Right kidney (tissue), 1 donor: ENCODE results near the gene CSMD2.

Experiments used
- DNase-seq: peaks from one replicate; pipeline ENCODE4 v3.0.0-alpha.2; 2016

The CSMD2 gene

GRCh38 chr1:33680281-33680840, 484.7 kb downstream of the CSMD2 start:
- DNase-seq = no peak

- DNase-seq = no peak
These were observed 494.5 kb downstream of the CSMD2 start for GRCh38 chr1:33670567-33670966.

DNA sequence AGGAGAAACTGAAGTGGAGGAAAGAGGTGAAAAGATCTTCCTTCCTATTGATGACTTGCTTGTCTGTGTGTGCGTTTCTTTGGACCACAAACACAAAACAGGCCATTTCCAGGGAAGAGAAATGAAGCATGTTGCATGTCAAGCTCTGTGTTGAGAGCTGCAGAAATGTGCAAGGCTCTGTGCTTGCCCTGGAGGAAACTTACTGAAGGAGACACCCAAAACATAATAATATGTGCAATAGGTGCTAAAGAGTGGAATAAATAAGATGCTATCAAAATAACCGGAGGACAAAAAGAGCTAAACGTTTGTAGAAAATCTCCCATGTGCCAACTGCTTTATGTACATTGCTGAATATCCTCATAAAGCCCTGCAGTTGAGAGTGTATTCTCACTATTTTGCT, 496.3 kb downstream of the CSMD2 start:
- DNase-seq = no peak

- no peak for DNase-seq
These were observed 497.4 kb downstream of the CSMD2 start for GRCh38 chr1:33667386-33668282.

DNA sequence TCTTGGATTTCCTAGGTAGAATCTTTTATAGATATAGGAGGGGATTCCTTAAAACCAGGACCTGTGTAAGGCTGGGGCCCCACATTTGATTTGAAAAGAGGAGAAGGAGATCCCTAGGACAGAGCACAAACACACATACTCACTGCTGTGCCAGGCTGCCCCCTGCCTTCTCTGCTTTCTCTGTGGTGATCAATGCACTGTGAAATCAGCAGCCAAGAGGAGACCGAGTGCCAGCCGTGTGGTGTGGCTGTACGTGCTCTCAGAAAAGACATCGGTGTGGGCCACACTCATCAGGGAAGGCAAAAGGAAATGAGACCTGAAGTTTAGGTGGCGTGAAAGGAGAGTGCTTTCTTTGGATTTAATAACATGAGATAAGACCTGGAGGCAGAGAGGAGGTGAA, 498.4 kb downstream of the CSMD2 start:
- no peak for DNase-seq

DNA sequence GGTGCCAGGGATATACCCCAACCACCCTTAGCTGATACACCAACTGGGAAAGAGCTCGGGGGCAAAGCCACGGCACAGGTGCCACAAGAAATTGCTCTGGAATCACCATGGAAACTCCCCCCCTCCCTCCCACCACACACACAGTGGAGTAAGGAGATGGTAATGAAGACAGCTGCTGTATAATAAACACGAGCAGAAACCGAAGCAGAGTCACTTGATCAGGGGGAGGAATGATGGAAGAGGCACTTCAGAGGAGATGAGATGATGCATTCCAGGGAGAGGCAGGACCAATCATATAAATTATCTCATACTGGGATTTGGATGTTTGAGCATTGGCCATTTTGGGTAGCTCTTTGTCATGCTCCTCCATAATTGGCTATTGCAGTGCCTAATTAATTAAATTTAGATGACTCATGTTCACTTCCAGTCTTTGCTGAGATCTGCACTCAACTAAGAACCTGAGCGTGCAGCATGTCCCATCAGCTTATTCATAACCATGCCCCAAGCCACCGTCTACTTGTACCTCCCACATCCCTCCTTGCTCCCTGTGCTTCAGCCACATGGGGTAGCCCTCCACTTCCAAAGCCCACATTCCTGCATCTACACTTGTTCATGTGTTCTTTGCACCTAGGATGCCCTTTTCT, 503.1 kb downstream of the CSMD2 start:
- no peak for DNase-seq

GRCh38 chr1:33660956-33661355, 504.1 kb downstream of the CSMD2 start:
- no peak for DNase-seq

GRCh38 chr1:33660244-33660643, 504.8 kb downstream of the CSMD2 start:
- DNase-seq = no peak

- no peak for DNase-seq
These were observed 505.4 kb downstream of the CSMD2 start for GRCh38 chr1:33659641-33660040.

DNA sequence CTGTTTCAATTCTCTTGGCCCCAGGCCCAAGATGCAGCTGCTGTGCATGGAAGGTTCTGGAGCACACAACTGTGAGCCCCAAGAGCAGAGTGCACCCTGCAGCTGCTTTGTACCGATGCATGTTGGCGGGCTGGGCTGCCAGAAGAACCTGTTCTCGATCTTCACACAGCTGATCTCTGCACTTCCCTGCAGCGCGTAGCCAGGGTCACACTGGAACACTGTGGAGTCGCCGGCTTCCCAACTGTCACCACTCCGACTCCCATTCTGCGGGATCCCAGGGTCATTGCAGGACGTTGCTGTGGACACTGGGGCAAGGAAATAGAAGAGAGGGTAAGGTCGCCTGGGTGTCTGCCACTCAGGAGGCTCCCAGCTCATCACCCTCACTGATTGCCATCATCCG, 507.2 kb downstream of the CSMD2 start:
- DNase-seq = no peak

DNA sequence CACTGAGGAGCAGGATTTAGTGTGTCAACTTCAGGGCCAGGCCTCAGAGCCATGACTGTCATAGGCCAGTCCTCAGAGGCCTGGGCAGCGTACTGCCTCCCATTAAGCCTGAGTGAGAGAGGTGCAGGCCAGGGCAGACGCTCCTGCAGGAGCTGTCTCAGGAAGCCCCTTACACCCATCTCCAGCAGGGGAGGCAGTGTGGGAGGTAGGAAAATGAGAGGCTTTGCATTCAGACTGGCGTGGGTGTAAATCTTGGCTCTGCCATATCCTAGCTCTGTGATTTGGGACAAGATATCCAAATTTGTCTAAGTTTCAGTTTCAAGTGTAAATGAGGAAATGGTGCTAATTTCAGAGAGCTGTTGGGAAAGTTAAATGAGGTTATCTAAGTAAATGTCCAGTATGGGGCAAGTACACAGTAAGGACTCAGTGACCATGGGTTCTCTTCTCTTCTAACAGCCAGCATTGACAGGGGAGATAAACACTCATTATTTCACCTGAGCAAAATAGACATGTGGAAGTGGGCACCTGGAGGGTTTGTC, 508.5 kb downstream of the CSMD2 start:
- no peak for DNase-seq

DNA sequence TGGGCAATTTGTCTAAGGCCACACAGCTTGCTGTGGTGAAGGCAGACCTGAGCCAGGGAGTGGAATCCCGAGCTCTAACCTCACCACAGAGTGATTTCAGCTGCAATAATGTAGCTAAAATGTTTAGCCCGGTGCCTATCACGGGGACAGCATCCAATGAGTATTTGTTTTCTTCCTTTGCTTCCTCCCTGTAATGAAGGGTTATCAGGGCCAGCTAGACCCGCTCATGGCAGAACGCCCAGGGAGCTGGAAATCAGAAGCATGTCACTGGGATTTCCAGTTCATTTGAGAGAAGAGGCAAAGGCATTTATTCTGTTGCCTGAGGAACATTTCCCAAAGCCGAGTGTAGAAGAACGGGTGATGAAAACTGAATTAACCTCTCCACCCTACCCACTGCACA, 509.5 kb downstream of the CSMD2 start:
- no peak for DNase-seq

DNA sequence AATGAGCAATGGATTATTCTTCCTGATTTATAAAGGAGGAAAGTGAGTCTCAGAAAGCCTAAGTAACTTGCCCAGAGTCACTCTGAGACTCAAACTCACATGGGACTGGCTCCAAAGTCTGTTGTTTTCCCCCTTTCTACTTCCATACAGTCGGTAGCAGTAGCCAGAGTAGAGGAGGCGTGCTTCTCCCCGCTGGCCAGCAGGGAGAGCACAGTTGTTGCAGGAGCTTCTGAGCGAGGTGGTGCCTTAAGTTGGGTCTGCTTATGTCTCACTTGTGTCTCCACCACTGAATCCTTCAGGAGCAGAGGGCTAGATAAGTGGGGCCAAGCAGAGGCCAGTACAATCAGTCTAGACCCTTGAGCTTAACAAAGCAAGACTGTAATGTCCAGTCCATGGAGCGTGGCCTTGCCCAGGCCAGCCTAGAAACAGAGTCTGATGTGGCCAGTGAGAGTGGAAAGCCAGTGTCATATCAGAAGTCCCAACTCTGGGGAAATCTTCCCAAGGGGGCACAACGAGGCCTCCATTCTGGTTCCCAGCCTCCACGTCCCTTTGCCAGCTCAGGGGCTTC, 510.7 kb downstream of the CSMD2 start:
- DNase-seq = no peak

GRCh38 chr1:33653226-33653625, 511.8 kb downstream of the CSMD2 start:
- no peak for DNase-seq

GRCh38 chr1:33650708-33651107, 514.3 kb downstream of the CSMD2 start:
- DNase-seq = no peak

DNA sequence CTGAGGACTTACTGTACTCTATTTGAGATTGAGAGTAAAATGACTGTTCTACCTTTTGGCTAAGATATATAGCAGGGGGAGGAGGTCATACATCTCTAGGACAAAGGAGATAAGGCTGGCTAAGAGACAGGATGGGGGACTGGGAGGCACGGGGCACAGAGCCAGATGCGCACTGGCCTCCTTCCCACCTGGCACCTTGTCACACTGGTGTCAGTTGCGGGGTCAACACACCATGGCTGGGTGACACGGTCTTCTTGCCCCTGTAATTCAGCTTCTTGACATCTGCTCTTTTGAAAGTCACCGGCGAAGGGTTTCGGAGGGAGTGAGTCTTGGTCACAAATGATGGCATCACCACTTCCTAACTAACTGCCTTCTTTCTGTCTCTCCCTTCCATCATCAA, 515.3 kb downstream of the CSMD2 start:
- no peak for DNase-seq

- DNase-seq = no peak
These were observed 521.8 kb downstream of the CSMD2 start for GRCh38 chr1:33643216-33643615.

DNA sequence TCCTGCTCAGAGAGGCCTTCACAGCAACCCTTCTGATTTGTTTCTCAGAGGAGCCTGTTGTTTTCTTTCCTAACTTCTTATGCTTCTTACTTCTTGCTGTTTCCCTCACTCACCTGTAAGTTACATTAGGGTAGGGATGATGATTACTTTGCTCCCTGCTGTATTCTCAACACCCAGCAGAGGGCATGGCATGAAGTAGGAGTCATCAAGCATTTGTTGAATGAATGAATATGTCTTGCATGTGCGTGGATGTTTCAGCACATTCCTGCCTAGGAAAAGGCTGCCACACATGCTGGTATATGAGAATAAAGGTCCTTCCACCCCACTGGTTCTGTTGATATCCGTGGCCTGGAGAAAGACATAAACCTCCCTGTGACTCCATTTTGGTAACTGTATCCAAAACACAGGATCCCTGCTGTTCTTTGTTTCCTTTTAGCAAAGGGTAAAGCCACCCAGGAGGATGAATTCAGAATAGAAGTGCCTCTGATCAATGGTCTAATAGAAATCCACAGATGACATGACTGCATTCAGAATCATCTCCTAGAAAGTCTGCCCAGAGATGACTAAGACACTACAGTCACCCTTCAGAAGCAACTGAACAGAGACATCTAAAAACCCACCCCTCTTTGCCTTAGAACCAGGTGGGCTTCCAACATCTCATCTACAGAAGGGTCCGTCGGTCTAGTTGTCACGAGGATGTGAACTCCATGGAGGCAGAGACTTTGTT, 523.8 kb downstream of the CSMD2 start:
- DNase-seq = no peak

- no peak for DNase-seq
These were observed 524.8 kb downstream of the CSMD2 start for GRCh38 chr1:33640114-33640660.

DNA sequence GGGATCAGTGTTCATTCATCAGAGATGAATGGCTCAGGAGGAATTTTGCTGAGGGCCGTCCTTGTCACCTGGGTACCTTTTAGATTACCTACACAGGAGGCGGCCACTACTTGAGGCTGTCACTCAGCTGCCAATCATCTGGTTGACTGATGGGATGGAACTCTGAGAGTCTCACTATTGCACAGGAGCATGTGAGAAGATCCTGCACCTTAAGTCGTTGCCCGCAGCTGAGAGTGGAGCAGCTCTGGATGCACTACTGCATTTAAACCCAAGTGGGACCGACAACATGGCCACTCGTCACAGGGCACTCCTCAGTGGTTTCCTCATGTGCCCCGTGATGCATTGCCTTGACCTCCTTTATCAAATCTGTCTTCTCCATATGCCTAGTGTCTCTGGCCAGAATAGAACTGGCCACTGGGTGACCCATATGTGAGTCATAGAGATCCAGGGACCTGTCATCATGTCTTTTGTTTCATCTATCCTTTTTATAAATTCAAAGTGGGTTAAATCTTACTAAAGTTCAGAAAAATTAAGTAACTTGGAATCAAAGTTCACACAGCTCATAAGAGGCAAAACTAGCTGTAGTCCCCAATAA, 527.1 kb downstream of the CSMD2 start:
- no peak for DNase-seq

DNA sequence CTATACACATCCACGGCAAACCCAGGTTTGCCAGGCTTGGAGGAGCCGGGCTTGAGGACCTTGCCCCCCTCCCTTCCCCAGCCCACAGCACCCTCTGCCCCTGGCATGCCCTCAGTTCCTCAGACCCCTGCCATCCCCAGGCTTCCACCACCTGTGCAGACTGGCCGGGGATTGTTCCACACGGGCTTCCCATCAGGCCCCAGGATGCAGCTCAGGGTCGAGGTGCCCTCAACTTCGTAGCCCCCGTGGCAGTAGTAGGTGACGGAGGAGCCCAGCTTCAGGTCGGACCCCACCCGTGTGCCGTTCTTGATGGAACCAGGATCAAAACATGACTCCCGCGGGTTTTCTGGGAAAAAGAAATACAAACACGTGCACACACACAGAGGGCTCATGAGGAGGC, 528.8 kb downstream of the CSMD2 start:
- no peak for DNase-seq
